Medulla oblongata (tissue), 1 donor: ENCODE data around the gene VAV2.

ENCODE experiments used
- DNase-seq: peaks from one replicate; pipeline ENCODE4 v3.0.0-alpha.2; 2015; ENCODE audit errors: extremely low spot score

The VAV2 gene

DNA sequence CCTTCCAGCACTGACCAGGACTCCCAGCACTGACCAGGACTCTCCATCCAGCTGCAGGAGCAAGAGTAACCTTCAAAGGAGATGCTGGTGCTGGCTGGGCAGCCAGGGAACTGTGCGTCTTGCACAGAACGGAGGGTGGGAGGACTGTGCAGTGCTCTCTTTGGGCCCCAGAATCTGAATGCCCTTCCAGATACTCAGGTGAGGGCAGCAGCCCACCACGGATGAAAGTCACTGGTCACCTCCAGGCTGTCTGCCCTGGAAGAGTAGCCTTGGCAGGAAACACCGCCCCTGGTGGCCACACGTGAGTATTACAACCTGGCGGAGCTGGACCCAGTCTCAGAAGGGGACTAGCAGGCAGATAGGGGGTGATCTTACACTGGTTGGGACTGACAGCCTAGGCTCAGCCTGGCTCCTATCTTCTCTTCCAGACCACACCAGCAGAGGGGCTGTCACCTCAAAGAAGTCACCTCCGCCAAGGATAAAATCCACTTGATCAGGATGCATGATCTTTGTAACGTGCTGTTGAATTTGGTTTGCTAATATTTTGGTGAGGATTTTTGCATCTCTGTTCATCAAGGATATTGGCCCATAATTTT lies 249.2 kb downstream of the VAV2 start:
- DNase-seq, result peak; percentile 83

DNA sequence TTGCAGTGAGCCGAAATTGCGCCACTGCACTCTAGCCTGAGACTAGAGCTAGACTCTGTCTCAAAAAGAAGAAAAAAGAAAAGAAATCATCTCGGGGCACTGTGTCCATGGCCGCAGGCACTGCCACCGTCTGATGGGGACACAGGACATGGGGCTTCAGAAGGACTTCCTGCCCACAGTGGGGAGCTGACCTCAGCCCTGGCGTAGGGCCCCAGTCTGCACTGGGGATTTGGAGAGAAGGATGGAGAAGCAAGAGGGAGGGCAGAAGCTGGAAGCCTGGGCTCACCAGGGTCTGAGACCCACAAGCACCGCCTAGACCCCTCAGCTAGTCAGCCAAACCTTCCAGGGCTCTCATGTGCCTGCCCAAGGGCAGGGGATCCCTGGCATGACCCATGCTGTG lies 249.9 kb downstream of the VAV2 start:
- DNase-seq, result no peak

DNA sequence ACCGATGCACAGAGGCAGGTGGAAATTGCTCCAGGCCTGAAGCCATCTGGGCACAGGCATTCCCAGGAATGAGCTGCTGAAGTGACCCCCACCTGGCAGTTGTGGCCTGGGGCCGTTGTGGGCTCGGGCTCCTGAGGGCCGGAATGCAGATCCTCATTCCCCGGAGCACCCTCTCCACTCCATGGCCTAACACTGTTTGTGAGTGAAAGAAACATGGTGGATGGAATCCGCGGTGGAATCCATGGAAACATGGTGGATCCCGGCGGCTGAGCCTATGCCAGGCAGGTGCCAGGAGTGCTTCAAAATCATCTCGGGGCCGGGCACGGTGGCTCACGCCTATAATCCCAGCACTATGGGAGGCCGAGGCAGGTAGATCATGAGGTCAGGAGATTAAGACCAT lies 250.4 kb downstream of the VAV2 start:
- DNase-seq, result no peak

DNA sequence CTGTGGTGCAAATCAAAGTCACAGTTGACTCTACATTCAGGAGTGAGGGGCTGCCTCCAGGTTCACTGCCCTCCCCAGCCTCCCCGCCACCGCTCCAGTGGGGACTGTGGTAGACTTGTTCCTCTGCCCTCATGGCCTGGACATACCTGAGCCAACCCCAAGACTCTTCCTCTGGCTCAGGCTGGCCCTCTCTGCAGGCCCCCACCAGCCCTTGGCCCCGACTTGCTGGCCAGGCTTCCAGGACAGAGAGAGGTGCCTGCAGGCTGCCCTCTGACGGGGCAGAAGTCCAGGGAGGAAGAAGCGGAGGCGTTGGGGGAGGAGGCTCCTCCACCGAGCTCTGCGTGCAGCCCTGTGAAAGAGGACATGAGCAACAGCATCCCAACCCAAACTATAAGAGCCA lies 251.2 kb downstream of the VAV2 start:
- no peak for DNase-seq

DNA sequence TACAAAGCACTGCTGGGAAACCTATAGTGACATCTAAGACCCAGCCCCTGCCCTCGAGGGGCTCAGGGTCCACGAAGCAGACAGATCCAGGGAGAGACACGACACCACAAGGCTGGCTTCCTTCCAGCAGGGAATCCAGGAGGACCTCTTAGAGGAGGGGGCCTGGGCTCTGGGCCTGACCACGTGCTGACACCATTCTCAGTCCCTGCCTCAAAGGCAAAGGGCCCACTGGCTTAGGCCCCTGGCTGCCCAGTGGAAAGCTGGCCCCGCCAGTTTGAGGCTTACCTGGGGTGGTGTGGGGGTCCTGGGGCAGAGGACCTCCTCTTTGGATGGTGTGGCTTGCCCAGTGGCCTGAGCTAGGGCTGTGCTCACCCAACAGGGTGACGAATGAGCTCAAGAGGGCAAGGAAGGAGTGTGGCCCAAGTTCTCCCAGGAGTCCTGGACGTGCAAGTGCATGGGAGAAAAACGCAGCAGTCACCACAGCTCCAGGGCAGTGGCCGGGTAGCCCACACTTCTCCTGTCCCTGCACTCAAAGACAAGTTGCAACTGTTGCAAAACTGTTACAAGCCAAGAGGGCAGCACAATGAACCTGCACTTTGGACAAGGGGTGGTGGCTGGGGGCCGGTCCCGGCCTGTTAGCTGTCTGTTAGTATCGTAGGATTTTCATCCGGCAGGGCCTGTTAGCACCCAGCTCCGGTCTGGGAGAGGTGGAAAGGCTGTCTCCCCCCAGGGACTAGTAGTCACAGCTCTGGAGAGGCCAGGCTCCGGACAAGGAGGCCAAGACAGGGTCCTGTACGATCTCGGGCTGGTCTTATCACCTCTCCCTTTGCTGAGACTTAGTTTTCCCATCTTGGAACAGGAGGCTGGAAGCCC lies 252.5 kb downstream of the VAV2 start:
- DNase-seq, result no peak

DNA sequence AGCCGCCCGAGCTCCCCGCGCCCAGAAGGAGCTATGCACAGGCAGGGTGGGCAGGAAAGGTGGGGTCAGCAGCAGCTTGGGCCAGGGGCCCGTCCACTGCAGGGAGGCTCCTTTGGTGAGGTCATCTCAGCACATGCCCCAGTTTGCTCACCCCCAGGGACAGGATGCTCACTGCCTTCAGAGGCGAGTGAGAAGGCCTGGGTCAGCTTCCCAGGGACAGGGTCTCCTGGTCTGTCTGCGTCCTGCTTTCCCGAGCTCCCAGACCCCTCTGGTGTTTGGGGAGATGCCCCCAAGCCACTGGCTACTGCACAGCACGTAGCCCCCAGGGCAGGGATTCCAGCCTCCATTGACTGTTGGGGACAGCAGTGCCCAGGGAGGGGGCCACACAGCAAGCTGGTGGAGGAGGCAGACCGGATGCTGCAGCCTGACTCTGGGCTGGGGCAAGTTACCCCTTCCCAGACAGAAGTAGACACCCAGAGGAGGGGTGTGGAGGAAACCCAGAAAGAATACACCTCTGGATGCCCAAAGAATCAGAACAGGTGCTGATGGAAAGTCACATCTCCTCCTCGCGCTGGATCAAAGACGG lies 253.4 kb downstream of the VAV2 start:
- no peak for DNase-seq

DNA sequence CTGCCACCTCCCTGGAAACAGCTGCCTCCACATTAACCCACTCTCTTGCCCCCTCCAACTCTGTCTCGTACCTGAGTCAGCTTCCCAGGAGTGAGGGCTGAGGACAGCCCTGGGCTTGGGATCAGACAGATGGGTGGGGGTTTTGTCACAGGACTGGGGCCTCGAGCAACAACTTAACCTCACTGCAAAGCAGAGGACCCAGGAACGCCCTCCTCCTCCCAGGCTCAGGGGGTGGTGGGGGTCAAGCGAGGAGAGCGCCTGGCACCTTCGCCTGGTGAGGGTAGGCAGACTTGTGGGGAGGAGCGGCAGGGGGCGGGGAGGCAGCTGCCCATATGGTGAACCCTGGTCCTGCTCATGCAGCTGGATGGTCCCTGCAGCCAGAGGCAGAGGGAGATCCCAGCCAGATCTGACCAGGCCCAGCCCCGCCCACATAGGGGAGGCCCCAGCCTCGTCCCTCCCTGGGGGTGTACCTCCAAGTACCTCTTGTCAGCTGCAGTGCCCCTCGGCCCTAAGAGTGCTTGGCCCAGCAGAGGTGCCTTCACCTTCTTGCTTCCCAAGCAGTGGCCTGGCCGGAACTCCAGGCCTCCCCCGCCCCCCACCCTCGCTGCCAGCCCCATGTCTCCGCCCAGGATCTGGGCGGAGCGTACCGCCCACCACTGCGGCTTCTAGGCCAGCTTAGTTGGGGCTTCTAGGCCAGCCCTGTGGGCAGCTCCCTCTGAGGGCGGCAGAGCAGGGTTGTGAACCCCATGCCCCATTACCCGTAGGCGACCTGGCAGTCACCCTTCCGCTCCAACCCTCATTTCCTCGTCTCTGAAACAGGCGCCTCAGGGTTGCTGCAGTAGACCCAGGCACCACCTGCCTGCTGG lies 254.1 kb downstream of the VAV2 start, which contains the start of gene SARDH:
TSS of gene SARDH (minus strand) at position 579 of the 866 bp plus-strand sequence. CDS start 4,179 bp downstream, outside the sequence.
- DNase-seq, result peak; percentile 25

DNA sequence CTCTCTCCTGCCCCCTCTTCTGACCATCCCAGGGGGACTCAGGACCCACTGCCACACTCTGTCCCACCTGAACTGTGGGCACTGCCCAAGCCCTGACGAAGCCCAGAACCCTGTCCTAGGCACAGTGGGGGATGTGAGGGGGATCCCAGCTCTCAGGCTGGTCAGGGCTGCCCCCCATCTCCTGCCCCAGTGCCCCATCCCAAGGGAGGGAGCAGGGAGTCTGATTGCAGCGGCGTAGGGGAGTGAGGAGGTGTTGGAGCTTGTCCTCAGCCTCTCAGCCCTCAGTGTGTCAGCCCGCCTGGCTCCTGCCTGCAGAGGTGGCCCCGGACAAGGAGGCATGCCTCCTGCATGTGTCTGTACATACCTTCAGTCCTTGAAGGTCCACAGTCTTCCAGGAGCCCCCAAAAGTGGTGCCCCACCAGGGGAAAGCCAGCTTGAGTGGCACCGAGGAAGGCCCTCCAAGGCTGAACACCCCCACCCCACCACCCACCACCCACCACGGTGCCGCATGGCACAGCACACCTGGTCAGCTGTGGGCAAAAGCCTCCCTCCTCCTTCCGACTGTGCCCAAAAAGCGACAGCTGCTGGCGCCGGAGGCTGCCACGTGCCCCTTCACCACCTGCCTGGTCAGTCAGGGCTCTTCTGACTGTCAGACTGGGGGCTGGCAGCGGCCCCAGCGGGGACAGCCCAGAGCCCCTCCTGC lies 254.9 kb downstream of the VAV2 start:
- no peak for DNase-seq

DNA sequence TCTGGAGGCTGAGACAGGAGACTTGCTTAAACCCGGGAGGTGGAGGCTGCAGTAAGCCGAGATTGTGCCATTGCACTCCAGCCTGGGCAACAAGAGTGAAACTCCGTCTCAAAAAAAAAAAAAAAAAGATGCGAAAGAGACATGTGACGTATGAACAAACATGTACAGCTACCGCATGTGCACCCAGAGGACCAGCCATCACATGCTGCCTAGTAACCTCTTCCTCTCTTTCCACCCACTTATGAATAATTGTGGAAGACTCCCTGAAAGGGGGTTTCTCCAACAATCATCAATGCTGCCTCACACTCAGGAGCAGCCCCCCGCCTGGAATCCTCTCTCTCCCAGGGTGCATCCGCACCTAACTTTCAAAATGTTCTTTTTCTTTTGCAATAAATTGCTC lies 256.2 kb downstream of the VAV2 start:
- DNase-seq, result no peak

DNA sequence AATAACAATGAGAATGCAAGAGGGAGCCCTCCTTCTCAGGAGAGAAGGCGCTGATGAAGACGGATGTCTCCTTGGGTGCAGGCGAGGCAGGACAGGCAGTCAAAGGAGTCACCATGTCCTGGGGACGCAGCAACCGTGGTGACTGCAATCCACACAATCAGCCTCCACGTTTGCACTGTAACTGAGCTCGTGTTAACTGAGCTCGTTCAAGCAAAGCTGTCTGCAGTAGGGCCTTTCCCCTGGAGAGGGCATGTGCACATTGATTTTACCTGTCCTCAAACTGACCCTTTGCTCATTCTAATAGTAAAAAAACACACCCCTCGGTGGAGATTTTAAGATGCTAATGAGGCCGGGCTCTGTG lies 256.7 kb downstream of the VAV2 start:
- DNase-seq, result no peak

DNA sequence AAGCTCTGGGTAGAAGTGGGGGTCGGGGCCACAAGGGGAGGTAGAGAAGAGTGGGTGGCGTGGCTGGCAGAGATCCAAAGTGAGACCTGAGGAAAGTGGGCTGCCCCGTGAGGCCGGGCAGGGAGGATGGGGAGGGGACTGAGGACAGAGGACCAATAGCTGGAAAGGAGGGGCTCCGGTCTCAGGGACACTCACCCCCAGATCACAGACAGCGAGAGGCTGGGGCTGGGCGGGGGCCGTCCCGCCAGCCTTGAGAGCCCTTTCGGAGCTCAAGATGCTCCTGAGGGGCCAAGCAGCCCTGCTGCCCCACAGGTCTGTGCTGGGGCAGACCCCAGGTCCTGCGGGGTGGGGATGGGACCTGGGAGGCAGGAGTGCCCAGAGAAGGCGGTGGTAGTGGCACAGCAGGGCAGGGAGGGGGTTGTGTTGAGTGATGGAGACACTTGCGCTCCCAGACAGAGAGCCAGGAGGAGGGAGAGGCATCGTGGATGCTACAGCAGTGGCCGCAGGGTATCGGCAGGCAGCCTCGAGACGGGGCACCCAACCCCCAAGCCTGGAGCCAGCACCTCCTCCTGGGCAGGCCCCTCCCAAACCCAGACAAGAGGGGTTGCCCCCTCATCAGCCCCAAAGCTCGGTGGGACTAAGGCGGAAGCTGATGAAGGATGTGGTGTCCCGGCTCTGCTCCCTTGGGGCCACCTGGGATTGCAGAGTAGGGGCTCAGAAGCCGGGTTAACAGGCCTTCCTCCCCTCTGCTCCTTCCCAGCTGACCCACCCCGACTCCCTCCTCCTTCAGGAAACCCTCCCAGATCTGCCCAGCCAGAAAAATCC lies 257.3 kb downstream of the VAV2 start:
- no peak for DNase-seq

DNA sequence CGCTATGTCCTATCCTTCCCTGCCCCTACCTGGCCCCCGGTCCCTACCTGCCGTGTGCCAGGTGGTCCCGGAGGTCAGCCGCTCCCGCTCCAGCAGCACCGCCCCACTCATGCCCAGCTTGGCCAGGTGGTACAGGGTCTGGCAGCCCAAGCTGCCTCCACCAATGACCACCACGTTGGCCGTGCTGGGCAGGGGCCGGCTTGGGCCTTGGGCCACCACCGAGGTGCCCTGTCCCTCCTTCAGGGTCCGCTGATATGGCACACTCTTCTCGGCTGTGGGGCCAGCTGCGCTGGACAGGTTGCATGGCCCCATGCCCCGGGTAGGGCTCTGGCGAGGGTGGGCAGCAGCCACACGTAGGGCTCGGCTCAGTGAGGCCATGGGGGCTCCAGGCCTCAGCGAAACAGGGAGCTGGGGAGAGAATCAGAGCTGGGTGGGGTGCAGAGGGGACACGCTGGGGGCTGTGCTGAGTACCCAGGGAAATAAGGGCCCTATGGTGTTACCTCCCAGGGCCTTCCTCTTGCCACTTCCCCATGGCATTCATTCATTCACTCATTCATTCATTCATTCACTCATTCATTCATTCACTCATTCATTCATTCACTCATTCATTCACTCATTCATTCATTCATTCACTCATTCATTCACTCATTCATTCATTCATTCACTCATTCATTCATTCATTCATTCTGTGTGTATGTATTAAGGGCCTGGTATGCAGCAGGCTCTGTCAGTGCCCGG lies 258.2 kb downstream of the VAV2 start:
- no peak for DNase-seq

DNA sequence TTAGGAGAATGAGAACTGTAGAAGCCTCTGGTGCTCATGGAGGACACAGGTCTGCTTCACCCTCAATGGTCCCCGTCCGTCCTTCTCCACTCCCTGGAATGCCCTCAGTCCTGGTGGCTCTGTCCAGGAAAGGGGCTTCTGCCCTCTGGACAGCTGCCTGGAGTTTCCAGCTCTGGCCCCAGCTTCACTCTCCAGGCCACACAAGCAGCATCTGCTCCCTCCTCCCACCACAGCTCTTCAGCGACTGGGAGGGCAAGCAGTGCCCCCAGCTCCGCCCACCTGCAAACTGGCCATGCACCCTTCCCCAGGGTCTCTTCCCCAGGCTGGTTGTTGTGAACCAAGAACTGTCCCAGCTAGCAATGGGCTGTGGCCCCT lies 258.7 kb downstream of the VAV2 start:
- DNase-seq, result no peak

DNA sequence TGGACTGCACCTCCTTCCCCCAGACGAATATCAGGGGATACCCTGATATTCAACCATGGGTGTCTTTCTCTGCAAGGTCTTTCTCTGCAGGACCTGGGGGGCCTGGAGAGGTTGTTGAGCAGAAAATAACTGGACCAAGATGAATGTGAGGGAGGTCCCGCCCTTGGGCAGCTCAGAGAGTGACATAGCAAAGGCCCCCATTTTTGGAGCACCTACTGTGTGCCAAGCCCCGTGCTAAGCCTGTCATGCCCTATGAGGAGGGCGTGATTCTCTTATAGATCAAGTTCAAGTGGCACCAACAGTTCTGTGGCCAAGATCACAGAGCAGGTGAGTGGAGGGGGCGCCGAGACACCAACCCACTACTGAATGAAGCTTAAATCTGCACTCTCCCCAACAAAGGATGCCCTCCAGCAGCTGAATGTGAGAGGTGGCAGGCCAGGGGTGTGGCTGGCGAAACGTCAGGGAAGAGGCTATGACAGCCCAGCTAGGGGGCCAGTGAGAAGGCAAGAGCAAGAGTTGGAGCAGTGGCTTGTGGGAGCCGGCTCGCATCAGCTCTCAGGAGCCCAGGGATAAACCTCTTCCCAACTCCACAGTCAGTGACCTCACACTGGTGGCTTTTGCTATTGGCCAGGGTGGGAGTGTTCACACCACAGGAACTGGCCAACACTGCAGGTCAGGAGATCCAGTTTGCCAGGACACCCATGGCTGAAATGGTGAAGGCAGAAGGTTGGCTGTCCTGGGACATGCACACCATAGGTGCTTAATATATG lies 259.3 kb downstream of the VAV2 start:
- DNase-seq, result no peak

DNA sequence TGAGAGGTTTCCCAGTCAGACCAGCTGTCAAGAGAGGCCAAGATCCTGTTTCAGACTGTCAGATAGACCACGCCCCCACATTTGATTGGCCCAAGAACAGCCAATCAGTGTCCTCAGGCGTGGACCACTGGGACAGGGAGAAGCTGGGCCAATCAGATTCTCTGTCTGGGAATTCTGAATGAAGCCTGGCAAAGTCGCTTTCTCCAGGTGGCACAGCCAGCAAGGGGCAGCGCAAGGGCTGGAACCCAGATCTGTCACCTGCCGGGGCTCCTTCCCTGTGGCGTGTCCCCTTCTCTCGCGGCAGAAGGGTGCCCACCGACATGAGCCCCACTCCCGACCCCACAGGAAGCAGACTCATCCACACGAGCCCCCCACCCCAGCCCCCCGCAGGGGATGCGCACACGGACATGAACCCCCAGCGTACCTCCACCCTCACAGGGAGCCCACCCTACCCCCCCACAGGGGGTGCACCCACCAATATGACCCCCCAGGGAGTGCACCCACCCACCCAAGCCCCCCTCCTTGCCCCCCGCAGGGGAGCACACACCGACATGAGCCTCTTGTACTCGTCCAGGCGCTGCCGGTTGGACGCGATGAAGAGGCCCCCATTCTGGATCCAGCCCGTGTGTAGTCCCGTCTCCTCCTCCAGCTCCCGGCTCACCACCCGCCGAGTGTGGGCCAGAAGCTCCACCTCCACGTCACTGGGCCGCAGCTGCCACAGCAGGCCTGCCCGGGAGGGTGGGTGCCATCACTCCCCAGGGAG lies 260.1 kb downstream of the VAV2 start:
- no peak for DNase-seq

DNA sequence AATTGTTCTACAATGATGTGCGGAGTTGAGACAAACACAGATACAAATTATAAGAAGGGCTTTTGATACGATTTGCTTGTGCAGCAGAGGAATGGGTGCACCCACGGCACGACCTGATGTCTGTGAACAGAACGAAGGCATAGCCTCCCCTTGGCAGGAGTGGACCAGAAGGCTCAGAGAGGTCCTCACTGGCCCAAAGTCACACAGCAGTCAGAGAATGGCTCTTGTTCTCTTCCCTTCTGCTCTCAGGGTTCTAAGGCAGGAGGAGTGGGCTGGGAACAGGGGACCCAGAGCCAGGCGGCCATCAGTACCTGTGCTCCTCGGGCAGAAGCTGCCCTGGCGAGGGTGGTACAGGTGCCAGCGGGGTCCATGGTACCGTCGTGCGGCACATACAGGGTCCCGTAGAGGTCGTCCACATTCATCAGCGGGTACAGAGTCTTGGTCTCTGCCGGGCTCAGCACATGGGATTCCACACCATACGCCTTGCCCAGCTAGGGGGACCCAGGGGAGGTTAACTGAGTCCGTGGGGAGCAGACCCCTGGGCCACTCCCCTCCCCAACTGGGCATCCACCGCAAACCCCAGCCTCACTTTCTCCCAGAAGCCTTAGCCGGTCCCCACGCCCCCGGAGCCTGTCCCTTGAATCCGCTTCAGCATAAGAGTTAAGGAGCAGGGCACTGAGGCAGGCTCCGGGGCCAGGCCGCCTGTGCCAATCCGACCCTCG lies 261.0 kb downstream of the VAV2 start:
- no peak for DNase-seq

DNA sequence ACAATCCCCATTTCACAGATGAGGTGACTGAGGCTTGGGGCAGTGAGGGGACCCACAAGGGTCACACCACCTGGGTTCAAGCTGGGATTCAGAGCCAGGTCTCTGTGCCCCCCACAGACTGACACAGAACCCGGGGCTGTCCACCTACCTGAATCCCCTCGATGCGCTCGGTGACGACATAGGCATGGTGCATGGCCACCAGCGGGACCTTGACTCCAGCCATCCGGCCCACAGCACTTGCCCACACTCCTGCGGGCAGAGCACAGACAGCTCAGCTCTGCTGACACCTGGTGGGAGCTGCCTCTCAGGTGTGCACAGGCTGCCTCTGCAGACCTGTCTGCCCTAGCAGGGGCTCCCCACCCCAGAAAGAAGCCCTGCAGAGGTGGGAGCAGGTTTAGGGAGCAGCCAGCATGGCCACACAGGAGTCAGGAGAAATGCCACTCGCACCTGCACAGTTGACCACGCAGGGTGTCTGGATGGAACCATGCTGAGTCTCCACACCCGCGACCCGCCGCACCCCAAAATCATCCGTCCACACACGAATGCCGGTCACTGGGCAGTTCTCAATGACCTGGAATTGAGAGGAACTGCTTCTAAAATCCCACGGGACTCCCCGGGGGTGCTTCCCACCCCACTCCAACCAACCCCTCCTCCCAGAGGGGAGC lies 262.4 kb downstream of the VAV2 start:
- DNase-seq, result no peak
